Measurements from ENCODE around the gene SERINC4. TPM values are rescaled to one million over a fixed set of nuclear protein-coding genes. Genes with fewer than 3 reads are reported as not detected.
A peak's percentile ranks its signal among the peaks of the same experiment; 100 is the strongest.
"Not testable (repeated sequence)": the region's sequence is repeated elsewhere in the genome, so short reads cannot be mapped to it uniquely, and the experiment has no call there.

Gene SERINC4
- total and polyA plus RNA-seq, 8 donors, result 0.37 to 0.55 TPM; not detected in 6

DNA sequence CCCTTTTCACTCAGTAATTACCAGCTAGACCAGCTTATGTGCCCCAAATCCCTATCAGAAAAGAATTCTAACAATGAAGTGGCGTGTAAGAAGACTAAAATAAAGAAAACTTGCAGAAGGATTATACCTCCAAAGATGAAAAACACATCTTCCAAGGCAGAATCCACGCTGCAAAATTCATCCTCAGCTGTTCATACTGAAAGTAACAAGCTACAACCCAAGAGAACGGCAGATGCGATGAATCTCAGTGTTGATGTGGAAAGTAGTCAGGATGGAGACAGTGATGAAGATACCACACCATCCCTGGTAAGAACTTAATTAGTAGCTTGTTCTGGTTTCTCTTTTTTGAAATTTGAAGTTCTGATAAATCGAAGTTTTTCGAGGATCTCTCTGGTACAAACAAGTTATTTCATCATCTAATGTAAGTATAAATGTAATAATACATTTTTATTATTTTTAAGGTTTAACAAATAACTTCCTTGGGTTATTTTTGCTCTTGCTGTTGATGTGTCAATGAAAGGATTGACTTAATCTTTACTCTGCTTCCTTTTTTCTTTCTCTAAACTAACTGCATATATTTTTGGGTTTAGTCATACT lies 28.1 kb upstream of the SERINC4 start:
- H3K9me3 ChIP-seq, result no peaks in the 10 kb centered on the region
- H3K27ac ChIP-seq, result peak overlapping the region in 2 of 5 donors; percentile 82 to 84
- TF ChIP-seq POLR2AphosphoS5 (IDR thresholded peaks at IDR 0.05) (no peak), EP300 (IDR thresholded peaks at IDR 0.05) (no peak), CTCF (IDR thresholded peaks at IDR 0.05) (no peak), POLR2A (IDR thresholded peaks at IDR 0.05) (no peak)
- intact Hi-C loops (cut with DNase I; ENCODE audit: low total_unique reads), result no loop called here
- peak overlapping the region in 1 of 4 donors; percentile 57 for H3K4me3 ChIP-seq
- DNase-seq, result no peak
- 51 to 70% (median 62%) methylated on average over 6 of the region's 6 CpGs for WGBS, 5 donors
- no peaks in the 10 kb centered on the region for H3K36me3 ChIP-seq
- H3K4me1 ChIP-seq, result peaks cover 13 to 49% (median 28%) of the 10 kb centered on the region in 4 donors
- H3K27me3 ChIP-seq, result no peaks in the 10 kb centered on the region

DNA sequence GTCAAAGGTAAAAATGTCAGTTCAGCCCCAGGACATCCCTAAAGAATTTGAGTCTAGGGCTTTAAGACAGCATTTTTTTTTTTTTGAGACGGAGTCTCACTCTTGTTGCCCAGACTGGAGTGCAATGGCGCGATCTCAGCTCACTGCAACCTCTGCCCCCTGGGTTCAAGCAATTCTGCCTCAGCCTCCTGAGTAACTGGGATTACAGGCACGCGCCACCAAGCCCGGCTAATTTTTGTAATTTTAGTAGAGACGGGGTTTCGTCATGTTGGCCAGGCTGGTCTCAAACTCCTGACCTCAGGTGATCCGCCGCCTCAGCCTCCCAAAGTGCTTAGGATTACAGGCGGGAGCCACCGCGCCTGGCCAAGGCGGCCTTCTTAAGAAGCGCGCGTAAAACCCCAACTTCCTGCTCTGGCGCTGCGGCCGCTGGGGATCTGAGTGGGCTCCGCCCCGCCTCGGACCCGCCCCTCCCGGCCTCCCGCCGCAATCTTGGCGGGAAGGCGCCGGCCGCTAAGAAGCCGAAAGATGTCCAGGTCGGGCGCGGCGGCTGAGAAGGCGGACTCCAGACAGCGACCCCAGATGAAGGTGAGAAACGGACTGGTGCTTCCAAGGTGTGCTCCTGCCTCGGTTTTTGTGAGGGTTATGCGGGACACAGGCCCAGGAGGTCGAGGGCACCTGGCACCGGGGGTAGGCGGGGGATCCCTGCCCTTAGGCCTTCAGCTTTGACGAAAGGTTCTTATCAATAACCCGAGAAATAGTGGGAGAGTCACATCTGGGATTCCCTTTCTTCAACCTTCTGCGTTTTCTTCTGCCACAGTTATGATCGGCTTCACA lies 26.7 kb upstream of the SERINC4 start, which contains the start of gene WDR76:
Gene WDR76, plus strand, starts transcription at position 495 of the 834 bp plus-strand sequence. Its CDS starts 31 bp downstream, at position 526.
- intact Hi-C loops (cut with DNase I; ENCODE audit: low total_unique reads), result no loop called here
- Histone ChIP-seq H3K4me1 (peaks cover 27 to 63% (median 42%) of the 10 kb centered on the region in 4 donors), H3K4me3 (peak within 1 kb of the TSS; percentile 48 to 61 (median 58)), H3K27me3 (no peaks in the 10 kb centered on the region), H3K9me3 (no peaks in the 10 kb centered on the region), H3K36me3 (no peaks in the 10 kb centered on the region), H3K27ac (peak within 1 kb of the TSS; percentile 72 to 84 (median 79))
- TF ChIP-seq POLR2AphosphoS5 (IDR thresholded peaks at IDR 0.05), result peak; percentile 51 to 69 (median 52)
- TF ChIP-seq CTCF (IDR thresholded peaks at IDR 0.05), result no peak
- no peak for TF ChIP-seq POLR2A (IDR thresholded peaks at IDR 0.05)
- no peak for TF ChIP-seq EP300 (IDR thresholded peaks at IDR 0.05)
- 4 to 7% (median 5%) methylated on average over 25 to 48 of the region's 48 CpGs for WGBS, 5 donors
- peak; percentile 88 to 95 for DNase-seq

DNA sequence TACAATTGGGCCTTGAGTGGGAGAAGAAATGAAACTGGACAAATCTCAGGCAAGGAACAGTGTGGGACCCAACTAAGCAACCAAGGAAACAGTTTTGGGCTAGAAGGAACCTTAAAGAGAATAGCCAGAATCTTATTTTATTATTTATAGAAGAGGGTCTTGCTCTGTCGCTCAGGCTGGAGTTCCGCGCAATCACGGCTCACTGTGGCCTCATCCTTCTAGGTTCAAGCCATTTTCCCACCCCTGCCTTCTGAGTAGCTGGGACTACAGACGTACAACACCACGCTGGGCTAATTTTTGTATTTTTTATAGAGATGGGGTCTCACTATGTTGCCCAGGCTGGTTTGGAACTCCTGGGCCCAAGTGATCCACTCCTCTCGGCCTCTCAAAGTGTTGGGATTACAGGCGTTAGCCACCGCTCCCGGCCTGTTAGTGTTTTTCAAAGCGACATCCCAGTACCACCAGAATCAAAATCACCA lies 26.0 kb upstream of the SERINC4 start:
- intact Hi-C loops (cut with DNase I; ENCODE audit: low total_unique reads), result no loop called here
- H3K9me3 ChIP-seq, result no peaks in the 10 kb centered on the region
- H3K36me3 ChIP-seq, result no peaks in the 10 kb centered on the region
- no peaks in the 10 kb centered on the region for H3K27me3 ChIP-seq
- WGBS, 5 donors, result 95 to 97% (median 96%) methylated on average over 11 of the region's 11 CpGs
- peaks cover 32 to 70% (median 45%) of the 10 kb centered on the region in 4 donors for H3K4me1 ChIP-seq
- H3K27ac ChIP-seq, result peak overlapping the region in 4 of 5 donors; percentile 78 to 84 (median 80)
- DNase-seq, result no peak
- H3K4me3 ChIP-seq, result peak overlapping the region; percentile 48 to 61 (median 58)
- TF ChIP-seq CTCF (IDR thresholded peaks at IDR 0.05) (no peak), EP300 (IDR thresholded peaks at IDR 0.05) (no peak), POLR2AphosphoS5 (IDR thresholded peaks at IDR 0.05) (no peak), POLR2A (IDR thresholded peaks at IDR 0.05) (no peak)

GRCh38 chr15:43825305-43825704 lies 25.3 kb upstream of the SERINC4 start:
- 94 to 97% (median 96%) methylated on average over 11 of the region's 11 CpGs for WGBS, 5 donors
- intact Hi-C loops (cut with DNase I; ENCODE audit: low total_unique reads), result not testable (repeated sequence)

More at GRCh38 chr15:43825305-43825704, 25.3 kb upstream of the SERINC4 start:
- H3K9me3 ChIP-seq, H3K4me3 ChIP-seq, H3K27me3 ChIP-seq, H3K36me3 ChIP-seq, DNase-seq, H3K27ac ChIP-seq: not testable (repeated sequence)
- H3K4me1 ChIP-seq, result peaks cover 34 to 75% (median 49%) of the 10 kb centered on the region in 4 donors

Data from stomach (tissue), 9 donors.